GM19240 (cell line): Measurements from ENCODE around the gene LHFPL3.
"Not testable (repeated sequence)": the region's sequence is repeated elsewhere in the genome, so short reads cannot be mapped to it uniquely, and the experiment has no call there.

Source experiments
- DNase-seq: peaks from one replicate; pipeline ENCODE4 v3.0.0; 2011; ENCODE audit warnings: low spot score; ENCODE audit not compliant: insufficient read length

The LHFPL3 gene

DNA sequence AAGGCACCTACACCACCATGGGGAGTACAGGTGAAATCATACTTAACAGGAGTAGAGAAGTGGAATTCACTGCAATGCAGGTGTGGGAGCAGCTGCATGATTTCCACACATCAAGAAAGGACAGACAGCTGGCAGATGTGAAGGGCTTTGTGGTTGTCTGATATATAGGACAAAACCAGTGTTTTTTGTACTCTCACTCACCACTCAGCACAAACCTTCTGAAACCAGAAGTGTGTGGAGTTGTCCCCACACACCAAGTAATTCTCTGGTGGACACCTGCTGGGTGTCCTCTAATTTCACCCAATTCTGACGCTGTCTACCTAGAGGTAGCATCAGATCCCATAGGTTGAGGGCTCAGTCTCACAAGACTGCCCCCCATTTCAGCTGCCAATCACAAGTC, 357.9 kb downstream of the LHFPL3 start:
- DNase-seq: no peak

DNA sequence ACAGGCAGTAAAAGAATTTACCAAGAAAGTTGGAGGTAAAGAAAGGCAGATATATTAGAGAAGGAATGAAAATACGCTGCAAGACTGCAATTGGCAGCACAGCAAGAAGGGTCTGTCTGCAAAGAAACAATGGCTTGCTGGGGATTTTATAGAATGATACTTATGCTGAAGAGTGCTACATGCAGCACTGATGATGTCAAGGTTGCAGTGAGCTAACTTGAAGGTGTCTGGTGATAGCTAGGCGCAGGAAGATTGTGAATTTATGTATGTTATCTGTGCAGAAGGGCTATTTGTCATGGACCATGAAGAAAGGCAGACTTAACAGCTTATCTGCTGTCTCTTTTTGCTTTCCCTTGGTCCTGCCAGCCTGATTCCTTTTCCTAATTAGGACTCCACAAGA, 366.3 kb downstream of the LHFPL3 start:
- DNase-seq: no peak

DNA sequence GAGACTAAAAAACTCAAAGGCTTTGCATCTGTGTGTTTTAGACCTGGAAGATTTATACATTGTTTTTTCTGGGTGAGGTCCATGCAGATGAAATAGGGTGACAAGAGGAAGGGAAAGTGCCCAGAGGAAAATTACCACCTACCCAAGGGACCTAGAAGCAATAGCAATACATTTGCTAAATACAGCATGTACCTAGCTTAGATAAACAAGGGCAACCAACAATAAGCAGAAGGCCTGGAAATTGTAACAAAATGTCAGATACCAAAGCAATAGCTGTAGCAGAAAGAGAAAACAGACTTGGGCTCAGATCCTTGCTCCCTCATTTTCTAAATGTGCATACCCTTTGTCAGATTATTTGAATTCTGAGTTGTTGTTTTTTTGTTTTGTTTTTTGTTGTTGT, 367.2 kb downstream of the LHFPL3 start:
- no peak for DNase-seq

DNA sequence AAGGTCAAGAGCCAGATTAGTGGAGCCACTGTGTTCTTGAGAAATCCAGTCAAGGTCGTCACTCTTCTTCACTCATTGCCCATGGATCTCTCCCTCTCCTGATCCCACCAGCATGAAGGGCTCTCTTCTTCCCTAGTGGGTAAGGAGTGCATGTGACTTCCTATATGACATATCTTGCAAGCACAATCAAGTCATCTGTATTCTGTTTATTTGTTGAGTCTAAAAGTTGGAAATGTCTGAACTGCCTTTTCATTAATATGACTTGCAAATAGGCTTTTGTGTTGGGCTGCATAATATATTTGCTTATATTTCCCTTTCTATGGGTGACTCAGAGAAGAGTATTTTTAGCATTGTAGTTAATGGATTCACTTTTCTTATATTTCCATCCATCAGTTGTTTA, 371.9 kb downstream of the LHFPL3 start:
- DNase-seq: no peak

DNA sequence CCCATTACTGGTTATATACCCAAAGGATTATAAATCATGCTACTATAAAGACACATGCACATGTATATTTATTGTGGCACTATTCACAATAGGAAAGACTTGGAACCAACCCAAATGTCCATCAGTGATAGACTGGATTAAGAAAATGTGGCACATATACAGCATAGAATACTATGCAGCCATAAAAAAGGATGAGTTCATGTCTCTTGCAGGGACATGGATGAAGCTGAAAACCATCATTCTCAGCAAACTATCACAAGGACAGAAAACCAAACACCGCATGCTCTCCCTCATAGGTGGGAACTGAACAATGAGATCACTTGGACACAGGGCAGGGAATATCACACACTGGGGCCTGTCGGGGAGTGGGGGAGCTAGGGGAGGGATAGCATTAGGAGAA, 392.6 kb downstream of the LHFPL3 start:
- DNase-seq: not testable (repeated sequence)

DNA sequence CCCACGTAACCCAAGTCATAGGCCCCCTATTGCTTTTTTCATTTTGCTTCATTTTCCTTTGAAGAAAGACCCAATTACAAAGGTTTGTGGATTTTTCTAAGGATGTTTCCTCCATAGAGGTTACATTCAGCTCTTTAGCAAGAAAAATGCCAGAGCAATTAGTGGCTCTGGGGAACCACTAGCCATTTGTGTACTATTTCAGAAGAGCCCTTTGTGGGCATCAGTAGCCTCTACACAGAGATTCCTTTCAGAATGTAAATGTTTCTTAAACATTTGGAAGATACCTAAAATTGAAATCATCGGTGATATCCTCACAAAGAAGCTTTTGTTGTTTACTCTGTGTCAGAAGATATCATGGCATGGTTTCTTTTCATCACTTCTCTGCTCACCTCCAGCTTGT, 394.6 kb downstream of the LHFPL3 start:
- no peak for DNase-seq

DNA sequence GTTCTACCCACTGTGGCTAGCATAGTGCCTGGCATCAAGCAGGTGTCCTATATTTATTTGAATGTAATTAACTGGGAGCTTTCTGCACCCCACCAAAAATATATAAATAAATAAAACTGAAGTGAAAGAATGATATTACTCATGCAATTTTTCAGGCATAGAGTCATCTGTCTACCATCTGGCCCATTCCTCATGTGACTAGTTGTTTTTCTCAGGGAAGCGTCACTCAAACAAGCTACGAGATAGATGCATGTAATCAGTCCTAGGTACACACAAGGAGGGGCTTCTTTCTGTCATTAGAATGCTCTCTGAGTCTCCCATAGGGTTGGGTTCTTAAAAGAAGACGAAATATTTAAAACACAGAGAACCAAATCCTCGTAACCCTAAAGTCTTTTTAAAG, 430.1 kb downstream of the LHFPL3 start:
- DNase-seq: no peak

DNA sequence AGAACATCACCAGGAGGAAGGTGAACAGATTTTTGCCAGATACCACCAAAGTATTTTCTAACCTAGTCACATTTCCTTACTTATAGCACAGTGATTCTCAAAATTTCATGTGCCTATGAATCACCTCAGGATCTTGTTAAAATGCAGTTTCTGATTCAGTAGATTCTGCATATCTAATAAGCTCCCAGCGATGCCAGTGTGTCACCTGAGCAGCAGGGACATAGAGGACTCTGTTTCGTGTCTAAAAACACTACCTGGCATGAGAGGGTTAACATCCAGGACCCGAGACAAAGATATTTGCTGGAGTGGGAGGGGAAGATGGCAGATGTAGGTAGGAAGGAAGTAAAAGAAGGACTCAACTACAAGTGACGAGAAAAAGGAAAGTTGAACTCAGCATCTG, 433.5 kb downstream of the LHFPL3 start:
- no peak for DNase-seq

DNA sequence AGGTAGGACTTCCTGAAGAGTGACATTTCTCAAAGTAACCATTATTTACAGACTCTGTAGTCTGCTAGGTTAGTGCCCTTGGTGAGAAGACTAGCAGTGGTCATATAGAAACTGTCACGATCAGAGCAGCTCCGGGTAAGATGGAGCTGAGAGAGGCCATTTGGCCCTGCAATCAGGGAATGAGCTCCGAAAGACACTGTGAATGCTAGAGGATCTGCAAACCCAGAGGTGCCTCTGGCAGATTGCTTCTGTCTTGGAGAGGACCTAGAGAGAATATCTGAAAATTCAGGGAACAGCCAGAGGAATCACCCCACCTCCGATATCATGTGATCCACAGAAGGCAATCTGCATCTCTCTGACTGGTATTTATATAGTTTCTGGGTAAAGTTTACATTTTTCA, 438.7 kb downstream of the LHFPL3 start:
- DNase-seq: no peak

DNA sequence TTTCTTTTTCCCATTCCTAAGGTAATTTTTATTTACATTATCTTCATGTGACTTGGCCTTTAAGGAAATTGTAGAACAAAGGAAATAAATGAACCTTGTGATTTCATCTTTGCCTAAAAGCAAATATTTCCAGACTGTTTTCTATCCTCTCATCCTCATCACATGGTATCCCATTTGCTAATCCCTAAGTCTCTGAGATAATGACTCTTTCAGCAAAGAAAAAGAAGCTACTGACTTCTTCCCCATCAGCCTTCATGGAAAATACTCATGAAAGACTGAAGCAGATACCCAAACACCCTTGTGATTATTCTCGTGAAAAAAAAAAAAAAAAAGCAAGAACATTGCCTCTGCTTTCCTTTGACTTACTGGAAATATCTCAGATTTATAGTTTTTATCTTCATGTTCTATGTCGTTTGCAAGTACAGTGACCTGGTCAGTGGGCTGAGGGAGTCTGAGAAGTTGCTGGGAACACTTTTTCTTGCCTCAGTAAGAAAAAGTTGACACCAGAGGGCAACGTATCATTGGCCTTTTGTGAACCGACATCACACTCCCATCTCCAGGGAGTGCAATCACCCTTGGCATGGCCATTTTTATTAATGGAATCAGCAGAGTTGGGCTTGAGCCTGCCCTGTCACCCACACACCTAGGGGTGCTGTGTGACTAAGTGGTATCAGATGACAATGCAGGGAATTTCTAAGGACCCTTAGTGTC, 439.6 kb downstream of the LHFPL3 start:
- DNase-seq: no peak

DNA sequence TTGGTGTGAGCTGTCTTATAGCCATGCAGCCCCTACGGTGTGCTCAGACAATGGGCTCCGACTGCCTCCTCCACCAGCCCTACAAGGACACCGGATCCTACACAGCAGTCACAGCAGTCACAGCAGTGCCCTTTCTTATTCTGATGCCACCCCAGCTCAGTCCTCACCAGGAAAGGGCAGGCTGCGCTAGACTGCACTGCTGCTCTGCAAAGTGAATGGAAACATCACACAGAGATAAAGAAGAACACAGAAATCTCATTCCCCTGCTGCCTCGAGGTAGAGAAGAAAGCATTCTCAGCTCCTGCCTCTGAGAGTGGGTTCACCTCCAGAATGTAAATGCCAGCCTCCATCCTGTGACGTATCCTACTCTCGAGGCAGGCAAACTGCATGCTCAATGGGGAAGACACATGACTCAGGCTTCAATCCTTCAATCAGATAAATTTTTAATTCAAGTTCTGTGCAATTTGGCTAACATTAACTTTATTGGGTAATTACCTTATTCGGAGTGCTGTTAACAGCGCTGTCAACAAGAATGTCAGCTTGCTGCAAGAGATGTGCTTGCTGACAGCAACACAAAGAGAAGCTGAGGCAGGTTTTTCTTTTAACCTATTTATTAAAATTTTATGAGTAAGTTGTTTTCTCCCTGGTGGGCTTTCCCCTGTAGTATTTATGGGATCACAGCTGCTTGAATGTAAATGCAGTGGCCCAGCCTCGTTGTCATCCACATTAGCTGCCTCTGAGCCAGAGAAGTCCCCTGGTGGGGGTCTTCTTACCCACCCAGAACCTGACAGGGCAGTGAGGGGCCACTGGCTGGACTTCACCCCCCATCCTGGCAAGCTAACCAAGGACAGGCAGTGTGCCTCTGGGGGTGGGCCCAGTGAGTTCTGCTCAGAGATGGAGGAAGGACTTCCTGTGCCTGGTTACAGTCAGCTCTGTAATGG, 444.3 kb downstream of the LHFPL3 start:
- DNase-seq: no peak

DNA sequence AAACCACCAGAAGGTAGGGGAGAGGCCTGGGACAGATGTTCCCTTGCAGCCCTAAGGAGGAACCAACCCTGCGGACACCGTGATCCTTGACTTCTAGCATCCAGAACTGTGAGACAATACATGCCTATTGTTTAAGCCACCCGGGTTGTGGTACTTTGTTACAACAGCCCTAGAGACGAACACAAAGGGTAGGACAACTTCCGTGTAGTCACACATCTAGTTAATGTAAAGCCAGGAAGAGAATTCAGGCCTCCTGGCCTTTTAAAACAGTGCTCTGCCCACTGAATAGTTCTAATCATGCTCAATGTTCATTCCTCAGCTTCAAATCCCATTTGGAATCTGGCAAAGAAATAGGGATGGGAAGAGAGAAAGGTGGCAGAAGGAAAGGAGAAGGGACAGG, 445.4 kb downstream of the LHFPL3 start:
- DNase-seq: no peak

DNA sequence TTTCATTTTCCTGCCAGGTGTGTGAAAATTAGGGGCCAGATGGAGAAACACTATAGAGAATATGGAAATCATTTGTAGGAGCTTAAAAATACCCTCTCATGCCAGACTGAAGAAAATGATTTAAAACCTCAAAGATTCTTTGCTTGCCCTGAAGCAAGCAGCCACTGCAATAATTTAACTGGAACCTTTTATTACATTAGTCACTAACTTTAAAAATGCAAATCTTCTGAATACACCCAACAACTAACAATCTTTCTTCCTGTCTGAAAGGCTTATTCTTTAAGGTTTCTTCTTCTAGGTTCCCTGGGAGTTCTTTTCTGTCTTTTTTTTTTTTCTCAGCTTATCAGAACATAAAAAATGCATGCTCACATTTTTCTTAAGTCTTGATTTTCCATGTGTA, 447.1 kb downstream of the LHFPL3 start:
- no peak for DNase-seq

DNA sequence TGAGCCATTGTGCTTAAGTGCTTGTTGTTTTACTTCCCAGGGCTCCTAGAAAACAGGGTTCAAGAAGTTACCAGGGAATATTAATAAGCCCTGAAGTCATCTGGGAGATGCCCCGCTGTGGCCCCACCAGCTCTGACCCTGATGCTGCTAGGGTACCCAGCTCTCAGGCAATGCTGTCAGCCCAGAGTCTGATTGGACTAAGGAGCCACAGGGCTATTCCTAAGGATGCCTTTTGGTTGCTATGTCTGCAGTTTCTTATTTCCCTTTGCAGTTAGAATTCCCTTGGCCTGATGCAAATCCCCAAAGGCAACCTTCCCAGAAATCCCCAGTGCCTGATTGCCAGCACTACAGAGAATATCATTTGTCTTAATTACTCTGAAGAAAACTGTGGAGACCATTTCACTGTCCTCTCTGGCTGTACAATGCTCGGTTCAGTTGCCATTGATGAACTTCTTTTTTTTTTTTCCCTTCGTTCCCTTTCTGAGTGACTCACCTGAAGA, 448.9 kb downstream of the LHFPL3 start:
- DNase-seq: no peak

DNA sequence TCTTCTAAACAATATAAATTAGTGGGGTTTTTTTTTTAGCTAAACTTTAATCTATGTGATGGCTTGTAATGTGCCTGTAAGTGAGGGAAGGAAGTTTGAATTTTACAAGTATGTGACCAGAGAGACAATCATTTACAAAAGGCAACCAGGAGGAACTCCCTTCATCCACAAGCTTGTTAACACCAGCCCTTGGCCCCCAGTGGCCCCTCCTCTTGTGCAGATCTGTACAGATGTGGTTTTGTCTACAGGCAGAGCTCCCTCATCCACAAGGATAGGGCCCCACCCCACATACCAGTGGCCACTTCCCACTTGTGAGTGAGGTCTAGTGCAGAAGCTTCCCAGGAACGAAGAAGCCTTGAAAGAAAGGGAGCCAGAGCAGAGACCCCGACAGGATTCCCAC, 451.5 kb downstream of the LHFPL3 start:
- no peak for DNase-seq

DNA sequence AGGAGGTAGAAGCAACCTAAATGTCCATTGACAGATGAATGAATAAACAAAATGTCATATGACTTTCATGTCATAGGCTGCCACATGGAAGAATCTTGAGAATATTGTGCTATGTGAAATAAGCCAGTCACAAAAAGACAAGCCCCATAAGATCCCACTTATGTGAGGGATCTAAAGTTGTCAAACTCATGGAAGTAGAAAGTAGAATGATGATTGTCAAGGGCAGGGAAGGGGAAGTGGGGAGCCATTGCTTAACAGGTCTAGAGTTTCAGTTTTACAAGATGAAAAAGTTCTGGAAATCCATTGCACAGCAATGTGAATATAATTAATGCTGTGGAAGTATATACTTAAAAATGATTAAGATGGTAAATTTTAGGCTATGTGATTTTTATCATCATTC, 456.3 kb downstream of the LHFPL3 start:
- no peak for DNase-seq

DNA sequence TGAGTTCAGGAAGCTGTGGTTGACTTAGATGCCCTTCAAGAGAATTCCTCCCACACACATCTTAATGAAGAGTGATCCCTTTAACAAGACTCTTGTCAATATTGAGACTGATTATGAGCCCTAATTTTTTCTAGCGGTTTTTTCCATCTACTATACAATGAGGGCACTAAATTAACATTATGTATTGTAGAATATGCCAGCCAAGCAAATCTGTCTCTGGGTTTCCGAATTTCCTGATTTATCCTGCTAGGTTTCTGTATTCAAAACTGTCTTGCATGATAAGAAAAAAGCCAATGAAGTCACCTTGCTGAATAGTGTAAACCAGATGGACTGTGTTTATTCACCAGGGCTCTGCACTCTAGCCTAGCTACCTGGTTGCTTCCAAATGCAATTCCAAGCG, 461.4 kb downstream of the LHFPL3 start:
- no peak for DNase-seq

DNA sequence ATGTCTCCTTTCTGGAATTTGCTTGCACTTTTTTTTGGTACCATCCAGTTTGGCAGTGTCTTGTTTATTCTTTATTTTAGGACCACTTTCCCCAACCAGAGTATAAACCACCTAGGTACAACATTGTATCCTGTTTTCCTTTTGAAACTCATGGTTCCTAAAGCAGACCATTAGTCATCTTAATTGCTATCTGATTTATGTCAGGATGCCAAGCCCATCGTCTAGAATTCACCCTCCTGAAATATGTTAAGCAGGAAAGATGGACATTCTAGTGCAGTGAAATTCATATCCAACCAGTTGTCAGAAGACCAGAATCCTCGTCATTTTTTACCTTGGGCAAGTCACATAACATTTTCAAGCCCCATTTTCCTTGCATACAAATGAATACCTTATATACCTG, 462.0 kb downstream of the LHFPL3 start:
- no peak for DNase-seq

DNA sequence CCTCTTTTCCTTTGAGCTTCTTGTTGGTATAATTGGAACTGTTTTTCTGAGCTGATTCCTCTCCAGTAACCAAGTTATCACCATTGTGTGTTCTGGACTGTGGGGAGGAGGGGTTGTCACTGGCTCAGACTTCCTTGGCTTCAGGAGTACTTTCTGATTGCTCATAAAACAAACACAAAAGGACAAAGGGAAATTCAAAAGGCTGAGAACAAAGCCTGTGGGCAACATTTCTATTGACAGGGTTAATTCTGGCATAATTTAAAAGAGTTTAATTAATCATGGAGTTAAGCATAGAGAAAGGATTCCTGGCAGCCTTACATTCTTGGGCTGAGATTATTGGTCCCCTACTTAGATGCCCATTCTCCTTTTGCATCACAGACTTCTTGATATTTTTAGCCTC, 462.7 kb downstream of the LHFPL3 start:
- DNase-seq: no peak

DNA sequence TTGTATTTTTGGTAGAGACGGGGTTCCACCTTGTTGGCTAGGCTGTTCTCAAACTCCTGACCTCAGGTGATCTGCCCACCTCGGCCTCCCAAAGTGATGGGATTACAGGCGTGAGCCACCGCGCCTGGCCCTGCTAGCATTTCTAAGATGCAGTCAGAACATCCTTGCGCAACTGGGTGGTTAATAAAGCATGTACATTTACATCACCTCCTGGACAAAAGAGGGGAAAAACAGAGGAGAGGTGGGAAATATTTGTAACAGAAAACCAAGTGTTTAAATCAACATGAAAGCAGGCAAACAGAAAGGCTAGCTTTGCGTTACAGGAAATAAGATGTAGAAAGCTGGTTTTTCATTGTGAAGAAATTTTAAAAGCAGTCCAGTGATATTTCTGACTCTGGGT, 464.7 kb downstream of the LHFPL3 start:
- no peak for DNase-seq

DNA sequence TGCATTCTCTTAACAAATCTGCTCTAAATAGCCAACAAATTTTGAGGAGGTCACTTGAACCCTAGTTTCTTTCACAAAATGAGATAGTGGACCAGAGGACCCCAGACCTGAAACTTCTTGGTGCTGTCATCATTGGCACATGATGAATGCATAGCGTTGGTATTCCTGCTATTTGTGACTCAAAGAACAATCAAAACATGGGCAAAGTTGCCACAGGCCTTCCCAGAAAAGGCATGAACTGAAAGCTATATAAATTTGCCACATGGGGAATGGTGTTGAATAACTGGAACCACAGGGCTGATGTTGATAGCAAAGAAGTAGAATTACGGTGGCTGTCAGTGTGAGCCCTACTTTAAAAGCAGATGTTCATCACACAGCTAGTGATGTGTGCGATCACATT, 465.8 kb downstream of the LHFPL3 start:
- DNase-seq: no peak

DNA sequence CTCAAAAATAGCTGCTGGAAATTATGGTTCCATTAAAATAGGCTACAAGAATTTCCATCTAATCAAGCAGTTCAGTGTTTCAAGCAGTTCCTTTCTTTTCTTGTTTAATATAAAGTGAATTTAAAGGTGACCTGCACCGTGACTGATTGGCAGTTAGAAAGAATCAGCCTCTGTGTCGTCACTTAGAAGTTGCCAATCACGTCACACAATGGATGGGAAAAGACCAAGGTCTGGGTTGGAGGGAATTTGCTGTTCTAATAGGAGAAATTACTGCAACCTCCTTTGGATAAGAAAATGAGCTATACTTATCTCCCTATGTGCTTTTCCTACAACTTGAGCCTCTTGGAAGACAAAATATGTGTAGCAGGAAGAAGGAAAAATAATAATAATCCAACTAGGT, 466.2 kb downstream of the LHFPL3 start:
- DNase-seq: no peak

DNA sequence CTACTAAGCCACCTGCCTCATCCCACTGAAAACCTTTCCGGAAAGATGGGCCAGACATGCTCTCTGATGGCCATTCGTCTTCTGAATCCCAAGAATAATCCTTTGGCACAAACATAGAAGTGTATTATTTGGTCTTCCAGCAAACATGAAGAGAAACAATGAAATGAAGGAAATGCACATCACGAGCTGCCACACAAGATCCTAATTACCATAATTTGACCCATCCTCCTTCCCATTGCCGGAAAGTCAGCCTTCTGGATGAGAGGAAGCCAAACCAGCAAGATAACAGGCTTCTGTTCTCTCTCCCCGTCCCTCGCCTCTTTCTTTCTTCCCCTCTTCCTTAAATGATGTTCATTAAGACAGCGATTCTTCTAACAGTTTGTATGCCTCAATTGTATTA, 466.7 kb downstream of the LHFPL3 start:
- no peak for DNase-seq
